HEK293 (cell line): ENCODE measurements around the gene AGFG1.

Experiments
- EGR2 ChIP-seq: fragments of 450-650 bp; formaldehyde crosslinking; IDR thresholded peaks from 2 replicates; pipeline ENCODE4 v1.5.1; 2016; ENCODE audit warnings: low read depth, missing biosample characterization, missing genetic modification characterization
- ZEB2 ChIP-seq: fragments of 450-650 bp; formaldehyde crosslinking; IDR thresholded peaks from 2 replicates; pipeline ENCODE4 v1.5.1; 2016; ENCODE audit warnings: missing biosample characterization, missing genetic modification characterization
- ZIC2 ChIP-seq: fragments of 450-650 bp; formaldehyde crosslinking; IDR thresholded peaks from 2 replicates; pipeline ENCODE4 v1.5.1; 2016; ENCODE audit warnings: missing biosample characterization, missing genetic modification characterization
- ZNF132 ChIP-seq: fragments of 450-650 bp; formaldehyde crosslinking; IDR thresholded peaks from 2 replicates; pipeline ENCODE4 v1.5.1; 2017; ENCODE audit warnings: missing biosample characterization, missing genetic modification characterization, borderline replicate concordance
- ZNF133 ChIP-seq: fragments of 450-650 bp; formaldehyde crosslinking; IDR thresholded peaks from 2 replicates; pipeline ENCODE4 v1.5.1; 2016; ENCODE audit warnings: missing biosample characterization, missing genetic modification characterization
- ZNF2 ChIP-seq: fragments of 450-650 bp; formaldehyde crosslinking; IDR thresholded peaks from 2 replicates; pipeline ENCODE4 v1.5.1; 2016; ENCODE audit warnings: missing biosample characterization, missing genetic modification characterization
- ZNF510 ChIP-seq: fragments of 450-650 bp; formaldehyde crosslinking; IDR thresholded peaks from 2 replicates; pipeline ENCODE4 v1.5.1; 2018; ENCODE audit warnings: mild to moderate bottlenecking, missing genetic modification characterization, missing biosample characterization; ENCODE audit not compliant: insufficient replicate concordance
- TF ChIP-seq, protein P1 (sequence below): fragments of 450-650 bp; formaldehyde crosslinking; IDR thresholded peaks from 2 replicates; pipeline ENCODE4 v1.5.1; 2016; ENCODE audit warnings: missing biosample characterization, missing genetic modification characterization
- TF ChIP-seq, protein P2 (sequence below): fragments of 450-650 bp; formaldehyde crosslinking; IDR thresholded peaks from 2 replicates; pipeline ENCODE4 v1.5.1; 2016; ENCODE audit warnings: missing biosample characterization, missing genetic modification characterization
- TF ChIP-seq, protein P3 (sequence below): sonication (generic); formaldehyde crosslinking; IDR thresholded peaks from 2 replicates; pipeline ENCODE4 v1.8.1; 2022; ENCODE audit warnings: mild to moderate bottlenecking, moderate library complexity, missing genetic modification reagents

- TF ChIP-seq, protein P1, sequence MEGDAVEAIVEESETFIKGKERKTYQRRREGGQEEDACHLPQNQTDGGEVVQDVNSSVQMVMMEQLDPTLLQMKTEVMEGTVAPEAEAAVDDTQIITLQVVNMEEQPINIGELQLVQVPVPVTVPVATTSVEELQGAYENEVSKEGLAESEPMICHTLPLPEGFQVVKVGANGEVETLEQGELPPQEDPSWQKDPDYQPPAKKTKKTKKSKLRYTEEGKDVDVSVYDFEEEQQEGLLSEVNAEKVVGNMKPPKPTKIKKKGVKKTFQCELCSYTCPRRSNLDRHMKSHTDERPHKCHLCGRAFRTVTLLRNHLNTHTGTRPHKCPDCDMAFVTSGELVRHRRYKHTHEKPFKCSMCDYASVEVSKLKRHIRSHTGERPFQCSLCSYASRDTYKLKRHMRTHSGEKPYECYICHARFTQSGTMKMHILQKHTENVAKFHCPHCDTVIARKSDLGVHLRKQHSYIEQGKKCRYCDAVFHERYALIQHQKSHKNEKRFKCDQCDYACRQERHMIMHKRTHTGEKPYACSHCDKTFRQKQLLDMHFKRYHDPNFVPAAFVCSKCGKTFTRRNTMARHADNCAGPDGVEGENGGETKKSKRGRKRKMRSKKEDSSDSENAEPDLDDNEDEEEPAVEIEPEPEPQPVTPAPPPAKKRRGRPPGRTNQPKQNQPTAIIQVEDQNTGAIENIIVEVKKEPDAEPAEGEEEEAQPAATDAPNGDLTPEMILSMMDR, result no peak
- TF ChIP-seq, protein P2, sequence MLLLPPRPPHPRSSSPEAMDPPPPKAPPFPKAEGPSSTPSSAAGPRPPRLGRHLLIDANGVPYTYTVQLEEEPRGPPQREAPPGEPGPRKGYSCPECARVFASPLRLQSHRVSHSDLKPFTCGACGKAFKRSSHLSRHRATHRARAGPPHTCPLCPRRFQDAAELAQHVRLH (tag by site-specific recombination), result no peak
- no peak for TF ChIP-seq ZNF133 (tag by site-specific recombination)
- no peak for TF ChIP-seq EGR2
- TF ChIP-seq, protein P3, sequence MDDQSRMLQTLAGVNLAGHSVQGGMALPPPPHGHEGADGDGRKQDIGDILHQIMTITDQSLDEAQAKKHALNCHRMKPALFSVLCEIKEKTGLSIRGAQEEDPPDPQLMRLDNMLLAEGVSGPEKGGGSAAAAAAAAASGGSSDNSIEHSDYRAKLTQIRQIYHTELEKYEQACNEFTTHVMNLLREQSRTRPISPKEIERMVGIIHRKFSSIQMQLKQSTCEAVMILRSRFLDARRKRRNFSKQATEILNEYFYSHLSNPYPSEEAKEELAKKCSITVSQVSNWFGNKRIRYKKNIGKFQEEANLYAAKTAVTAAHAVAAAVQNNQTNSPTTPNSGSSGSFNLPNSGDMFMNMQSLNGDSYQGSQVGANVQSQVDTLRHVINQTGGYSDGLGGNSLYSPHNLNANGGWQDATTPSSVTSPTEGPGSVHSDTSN (CRISPR knock-in tag), result no peak
- no peak for TF ChIP-seq ZIC2
- TF ChIP-seq ZNF510, result no peak
- no peak for TF ChIP-seq ZEB2
- no peak for TF ChIP-seq ZNF2 (tag by site-specific recombination)
- TF ChIP-seq ZNF132, result no peak
Measured at GRCh38 chr2:227462462-227462951, 9.4 kb upstream of the AGFG1 start.
